GM12878 (cell line): ENCODE measurements around the gene AGBL3.

Experiments
- ASH2L ChIP-seq: fragments of 300-600, 200-600 bp; sonication (generic); IDR thresholded peaks from 2 replicates; pipeline ENCODE4 v1.6.1; 2017; ENCODE audit warnings: low read depth, mild to moderate bottlenecking, borderline replicate concordance
- EZH2 ChIP-seq: IDR thresholded peaks from 2 replicates; pipeline ENCODE4 v1.6.1; 2012; ENCODE audit warnings: low read depth, mild to moderate bottlenecking, control low read depth, inconsistent platforms, low read length, borderline replicate concordance; ENCODE audit not compliant: control insufficient read depth
- HDAC2 ChIP-seq: fragments of 200-600 bp; sonication (generic); IDR thresholded peaks from 2 replicates; pipeline ENCODE4 v1.6.1; 2017
- MTA3 ChIP-seq: IDR thresholded peaks from 2 replicates; pipeline ENCODE4 v1.6.1; 2012; ENCODE audit warnings: low read length, inconsistent platforms, borderline replicate concordance
- NR2C2 ChIP-seq: IDR thresholded peaks from 2 replicates; pipeline ENCODE4 v1.6.1; 2011; ENCODE audit warnings: borderline replicate concordance, low read depth; ENCODE audit not compliant: control insufficient read depth, insufficient read length
- POLR2AphosphoS5 ChIP-seq: IDR thresholded peaks from 2 replicates; pipeline ENCODE4 v1.6.1; 2011; ENCODE audit warnings: mild to moderate bottlenecking, low read length, inconsistent platforms
- RB1 ChIP-seq: fragments of 450-650 bp; formaldehyde crosslinking; IDR thresholded peaks from 2 replicates; pipeline ENCODE4 v1.6.1; 2017; ENCODE audit warnings: mild to moderate bottlenecking, borderline replicate concordance
- ZBTB4 ChIP-seq: fragments of 450-650 bp; formaldehyde crosslinking; IDR thresholded peaks from 2 replicates; pipeline ENCODE4 v1.4.0; 2022; ENCODE audit warnings: mild to moderate bottlenecking, moderate library complexity
- TF ChIP-seq, protein P1 (sequence below): IDR thresholded peaks from 2 replicates; pipeline ENCODE4 v1.6.1; 2011; ENCODE audit warnings: mild to moderate bottlenecking, low read depth, low read length, moderate library complexity; ENCODE audit not compliant: insufficient replicate concordance
- TF ChIP-seq, protein P2 (sequence below): IDR thresholded peaks from 2 replicates; pipeline ENCODE4 v1.6.1; 2012; ENCODE audit warnings: low read depth, low read length, improper control_type of control experiment

- TF ChIP-seq, protein P1, sequence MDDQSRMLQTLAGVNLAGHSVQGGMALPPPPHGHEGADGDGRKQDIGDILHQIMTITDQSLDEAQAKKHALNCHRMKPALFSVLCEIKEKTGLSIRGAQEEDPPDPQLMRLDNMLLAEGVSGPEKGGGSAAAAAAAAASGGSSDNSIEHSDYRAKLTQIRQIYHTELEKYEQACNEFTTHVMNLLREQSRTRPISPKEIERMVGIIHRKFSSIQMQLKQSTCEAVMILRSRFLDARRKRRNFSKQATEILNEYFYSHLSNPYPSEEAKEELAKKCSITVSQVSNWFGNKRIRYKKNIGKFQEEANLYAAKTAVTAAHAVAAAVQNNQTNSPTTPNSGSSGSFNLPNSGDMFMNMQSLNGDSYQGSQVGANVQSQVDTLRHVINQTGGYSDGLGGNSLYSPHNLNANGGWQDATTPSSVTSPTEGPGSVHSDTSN: no peak
- TF ChIP-seq MTA3: no peak
- no peak for TF ChIP-seq EZH2
- TF ChIP-seq NR2C2: no peak
- TF ChIP-seq ZBTB4 (CRISPR knock-in tag): no peak
- no peak for TF ChIP-seq ASH2L
- no peak for TF ChIP-seq POLR2AphosphoS5
- TF ChIP-seq, protein P2, sequence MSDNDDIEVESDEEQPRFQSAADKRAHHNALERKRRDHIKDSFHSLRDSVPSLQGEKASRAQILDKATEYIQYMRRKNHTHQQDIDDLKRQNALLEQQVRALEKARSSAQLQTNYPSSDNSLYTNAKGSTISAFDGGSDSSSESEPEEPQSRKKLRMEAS: no peak
- no peak for TF ChIP-seq RB1
- TF ChIP-seq HDAC2: no peak
These were observed 40.6 kb upstream of the AGBL3 start for GRCh38 chr7:134945691-134946090.
